ENCODE measurements around the gene PKP2.
A peak's percentile ranks its signal among the peaks of the same experiment; 100 is the strongest.

Gene PKP2

DNA sequence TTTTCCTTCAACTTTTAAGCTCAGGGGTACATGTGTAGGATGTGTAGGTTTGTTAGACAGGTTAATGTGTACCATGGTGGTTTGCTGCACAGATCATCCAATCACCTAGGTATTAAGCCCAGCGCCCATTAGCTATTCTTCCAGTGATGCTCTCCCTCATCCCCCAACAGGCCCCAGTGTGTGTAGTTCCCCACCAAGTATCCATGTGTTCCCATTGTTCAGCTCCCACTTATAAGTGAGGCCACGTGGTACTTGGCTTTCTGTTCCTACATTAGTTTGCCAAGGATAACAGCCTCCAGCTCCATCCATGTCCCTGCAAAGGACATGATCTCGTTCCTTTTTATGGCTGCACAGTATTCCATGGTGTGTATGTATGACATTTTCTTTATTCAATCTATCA lies 92.3 kb downstream of the PKP2 start:
- no peak for DNase-seq

DNA sequence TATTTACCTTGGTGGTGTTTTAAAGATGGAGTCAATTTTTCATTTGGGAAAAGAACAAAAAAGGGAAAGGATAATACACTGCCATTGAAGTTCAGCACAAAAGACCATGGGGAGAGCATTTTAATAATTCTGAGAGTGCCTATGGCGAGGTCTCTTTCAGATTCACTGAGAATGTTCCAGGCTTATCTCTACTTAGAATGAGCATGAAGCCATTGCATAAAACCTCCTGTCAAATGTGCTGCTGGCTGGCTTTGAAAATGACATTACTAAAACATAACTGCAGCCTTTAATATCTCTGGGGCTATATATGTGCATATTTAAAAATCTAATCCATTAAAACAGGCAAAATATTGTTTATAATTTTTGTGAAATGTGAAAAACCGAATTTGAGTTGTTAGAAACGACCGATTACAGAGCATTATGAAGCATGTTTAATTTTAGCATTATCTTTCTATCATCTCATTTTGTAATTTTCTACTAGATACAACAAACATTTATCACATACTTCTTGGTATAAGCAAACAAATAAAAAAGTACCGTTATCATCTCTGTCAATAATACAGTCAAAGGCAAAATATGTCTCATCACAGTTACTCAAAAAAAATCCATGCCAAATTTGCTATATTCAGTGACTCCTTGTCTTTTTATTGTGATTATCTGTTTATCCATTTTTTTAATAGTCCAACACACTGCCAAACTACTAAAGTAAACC lies 95.2 kb downstream of the PKP2 start:
- DNase-seq, result no peak

DNA sequence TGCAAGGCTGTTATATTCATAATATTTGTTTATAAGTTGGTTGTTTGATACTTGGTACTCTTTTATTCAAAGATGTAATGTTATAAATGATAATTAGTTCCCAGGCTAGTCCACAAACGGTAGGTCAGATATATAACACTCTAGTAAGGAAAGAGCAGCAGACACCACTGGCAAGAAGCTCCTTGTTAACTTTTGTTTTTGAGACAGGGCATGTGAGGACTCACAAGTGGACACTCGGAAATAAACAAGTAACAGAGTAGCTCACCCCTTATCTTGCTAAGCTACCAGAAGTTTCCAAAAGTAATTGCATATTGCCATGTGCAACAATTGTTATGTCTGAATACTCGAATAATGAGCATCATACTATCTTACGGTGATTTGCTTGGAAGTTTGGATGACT lies 102.3 kb downstream of the PKP2 start:
- no peak for DNase-seq

DNA sequence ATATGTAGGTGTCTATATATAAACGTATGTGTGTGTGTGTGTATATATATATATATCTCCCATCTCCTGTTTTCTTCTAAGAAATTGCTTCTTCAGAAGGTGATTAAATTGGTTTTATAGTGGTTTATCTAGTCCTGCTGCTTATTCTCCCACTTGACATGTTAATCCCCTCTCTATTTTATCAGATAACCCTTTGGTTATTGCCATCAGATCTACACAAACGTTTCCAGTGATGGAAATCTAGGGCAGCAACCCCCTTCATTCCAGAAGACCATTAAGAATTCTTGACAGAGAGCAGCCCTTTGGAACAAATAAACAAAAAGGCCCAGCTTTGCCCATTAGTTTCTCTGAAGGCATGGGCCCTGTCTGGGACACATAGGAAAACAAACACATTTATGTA lies 106.7 kb downstream of the PKP2 start:
- DNase-seq, result no peak

DNA sequence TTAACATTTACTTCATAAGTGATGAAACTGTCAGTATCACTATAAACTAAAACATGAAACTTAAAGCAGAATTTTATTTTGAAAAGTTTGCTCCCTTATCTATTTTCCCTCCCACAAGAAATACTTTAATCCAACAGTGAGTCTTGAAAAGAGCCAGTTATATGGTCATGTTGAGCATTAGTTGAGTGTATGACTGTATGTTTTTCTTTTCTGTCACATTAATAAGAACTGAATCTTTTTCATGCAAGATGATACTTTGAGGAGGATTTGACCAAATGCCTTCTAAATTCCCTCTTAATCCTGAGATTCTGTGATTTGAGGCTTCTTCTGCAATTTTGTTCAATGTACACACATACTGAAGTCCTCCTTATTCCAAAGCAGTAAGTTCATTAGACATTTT lies 107.1 kb downstream of the PKP2 start:
- DNase-seq, result no peak

DNA sequence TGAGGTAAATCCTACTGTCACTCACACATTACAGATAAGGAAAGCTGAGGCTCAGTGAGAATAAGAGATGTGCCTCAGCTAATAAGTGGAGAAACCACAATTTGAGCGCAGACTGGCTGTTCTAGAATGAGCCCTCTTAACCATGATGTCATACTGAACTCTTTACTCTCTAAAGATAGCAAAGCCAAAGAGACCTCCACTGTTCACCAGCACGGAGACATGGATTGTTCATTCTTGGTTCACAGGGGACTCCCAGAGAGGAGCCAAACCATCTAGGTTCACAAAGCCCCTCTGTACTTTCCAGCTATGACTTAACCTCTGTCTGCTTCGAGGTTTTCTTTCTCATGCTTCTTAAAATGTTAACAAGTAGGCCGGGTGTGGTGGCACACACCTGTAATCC lies 108.2 kb downstream of the PKP2 start:
- DNase-seq, result no peak

DNA sequence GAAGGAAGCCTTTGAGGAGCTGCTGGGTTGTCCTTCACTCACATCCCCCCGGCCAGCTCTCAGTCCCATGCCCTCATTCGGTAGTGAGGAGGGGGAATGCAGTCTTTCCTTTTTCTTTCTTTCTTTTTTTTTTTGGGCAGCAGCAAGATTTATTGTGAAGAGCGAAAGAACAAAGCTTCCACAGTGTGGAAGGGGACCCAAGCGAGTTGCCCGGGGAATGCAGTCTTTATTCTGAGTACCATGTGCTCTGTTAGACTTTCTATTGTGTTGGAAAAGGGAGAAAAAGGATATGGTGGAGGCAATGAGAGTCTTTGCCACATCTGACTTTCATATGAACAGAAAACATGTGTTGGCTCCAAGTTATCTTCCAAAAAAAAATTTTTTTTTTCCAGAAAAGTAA lies 111.0 kb downstream of the PKP2 start:
- DNase-seq, result no peak

DNA sequence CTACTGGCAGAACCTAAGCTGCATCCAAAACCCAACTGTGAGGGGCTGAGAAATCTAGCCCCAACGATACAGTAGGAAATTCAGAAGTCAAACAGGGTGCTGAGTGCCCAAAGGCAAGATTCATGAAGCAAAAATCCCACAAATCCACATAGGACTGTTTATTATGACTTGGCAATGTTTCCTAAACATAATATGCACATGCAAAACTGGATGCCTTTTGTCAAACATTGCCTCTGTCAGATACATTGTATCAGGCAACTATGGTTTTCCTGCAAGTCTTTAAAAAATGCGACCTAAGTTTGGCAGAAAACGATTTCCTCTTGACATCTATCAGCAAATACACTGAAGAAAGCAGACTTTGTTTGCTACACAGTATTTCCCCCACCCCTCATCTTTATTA lies 113.5 kb downstream of the PKP2 start:
- no peak for DNase-seq

DNA sequence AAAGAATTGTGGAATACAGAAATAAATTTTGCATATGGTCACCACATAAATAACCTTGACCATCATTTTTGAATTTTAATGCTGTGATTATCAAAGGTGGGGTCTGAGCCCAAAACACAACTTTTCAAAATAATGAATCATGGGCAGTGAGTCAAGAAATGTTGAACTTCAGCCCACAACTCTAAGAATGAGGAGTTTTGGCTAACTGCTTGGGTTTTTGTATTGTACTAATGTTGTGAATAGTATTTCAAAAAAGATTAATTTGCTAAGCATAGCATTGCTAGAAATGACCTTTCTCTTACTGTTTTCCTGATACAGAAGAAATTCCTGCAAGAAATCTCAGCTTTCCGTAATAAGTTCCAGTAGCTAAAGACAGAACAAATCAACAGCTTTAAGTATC lies 116.5 kb downstream of the PKP2 start:
- no peak for DNase-seq

DNA sequence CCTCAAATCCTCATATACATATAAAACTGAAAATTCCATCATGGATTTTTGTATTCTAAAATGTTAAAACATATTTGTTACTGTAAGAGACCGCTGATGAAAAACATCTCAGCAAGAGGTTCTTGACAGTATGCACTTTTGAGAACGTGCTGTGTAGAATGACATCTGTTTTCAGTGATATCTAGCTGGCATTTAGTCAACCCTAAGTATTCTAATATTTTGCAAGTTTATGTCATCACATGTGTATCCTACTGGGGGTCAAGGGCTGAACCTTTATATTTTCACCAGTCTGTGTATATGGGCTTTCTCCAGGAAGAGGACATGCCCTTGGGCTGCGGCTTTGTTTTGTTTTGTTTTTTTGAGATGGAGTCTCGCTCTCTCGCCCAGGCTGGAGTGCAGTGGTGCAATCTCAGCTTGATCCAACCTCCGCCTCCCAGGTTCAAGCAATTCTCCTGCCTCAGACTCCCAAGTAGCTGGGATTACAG lies 118.8 kb downstream of the PKP2 start:
- no peak for DNase-seq

DNA sequence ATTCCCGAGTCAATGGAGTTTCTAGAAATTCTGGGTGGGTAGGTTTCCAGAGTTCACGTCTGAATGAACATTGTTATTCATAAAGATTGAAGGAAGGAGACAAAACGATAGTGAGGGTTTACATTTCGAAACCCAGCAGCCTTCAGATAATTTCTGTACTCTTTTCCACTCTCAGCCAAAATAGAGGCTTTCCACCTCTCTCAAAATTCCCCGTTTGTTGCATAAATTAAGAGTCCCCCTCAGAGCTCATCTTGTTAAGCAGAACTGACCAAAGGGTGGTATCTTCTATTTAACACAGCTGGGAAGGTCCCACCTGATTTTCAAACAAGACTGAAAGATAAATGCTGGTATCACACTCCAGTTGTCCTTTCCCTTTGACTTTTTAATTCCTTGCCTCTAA lies 119.4 kb downstream of the PKP2 start:
- DNase-seq, result no peak

DNA sequence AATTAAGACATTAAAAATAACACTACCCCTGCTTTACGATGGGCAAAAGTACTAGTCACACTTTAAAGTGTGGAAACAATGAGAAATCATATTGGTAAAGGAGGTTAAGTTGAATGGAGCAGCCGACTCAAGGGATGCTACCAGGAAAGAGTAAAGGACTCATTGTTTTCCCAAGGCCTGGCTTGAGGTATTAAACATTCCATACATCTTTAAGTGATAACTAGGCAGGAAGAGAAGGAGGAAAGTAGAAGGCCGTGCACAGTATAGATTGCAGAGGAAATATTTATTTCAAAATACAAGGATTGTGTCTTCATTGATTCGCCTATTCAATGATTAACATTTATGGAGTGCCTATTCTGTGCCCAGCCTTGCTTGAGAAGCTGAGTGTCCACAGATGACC lies 120.3 kb downstream of the PKP2 start:
- no peak for DNase-seq

DNA sequence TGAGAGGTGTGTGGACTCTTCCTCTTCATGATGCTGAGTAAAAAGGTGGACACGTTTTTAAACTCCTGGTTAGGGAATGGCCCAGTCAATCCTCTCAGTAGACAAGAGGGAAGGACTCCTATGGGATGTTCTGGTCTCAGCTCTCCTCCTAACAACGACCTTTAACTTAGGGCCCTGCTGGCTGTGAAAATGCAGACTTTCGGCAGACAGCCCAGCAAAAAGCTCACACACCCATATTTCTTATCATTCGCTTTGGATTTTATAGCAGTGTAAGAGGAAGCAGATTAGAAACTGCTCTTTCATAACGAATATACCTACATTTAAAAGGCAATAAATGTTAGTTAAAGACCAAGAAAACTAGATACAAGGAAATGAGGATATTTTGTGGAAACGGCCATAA lies 122.9 kb downstream of the PKP2 start:
- no peak for DNase-seq

DNA sequence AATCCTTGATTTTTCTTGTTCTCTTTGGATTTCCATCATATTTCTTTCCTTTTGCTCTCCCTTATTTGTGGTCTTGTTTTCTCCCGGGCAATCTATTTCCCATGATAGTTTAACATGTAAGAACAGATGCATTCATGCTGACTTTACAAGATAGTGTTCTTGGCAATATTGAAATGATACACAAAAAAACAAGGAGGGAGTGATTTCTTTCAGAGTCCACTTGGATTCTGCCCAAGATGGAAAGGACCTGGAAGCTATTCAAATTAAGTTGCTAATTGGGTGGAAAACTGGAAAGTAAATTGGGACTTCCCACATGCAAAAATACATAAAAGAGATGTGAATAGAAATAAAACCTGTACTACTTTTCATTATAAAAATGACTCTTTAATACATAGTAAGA lies 126.4 kb downstream of the PKP2 start:
- DNase-seq, result no peak

DNA sequence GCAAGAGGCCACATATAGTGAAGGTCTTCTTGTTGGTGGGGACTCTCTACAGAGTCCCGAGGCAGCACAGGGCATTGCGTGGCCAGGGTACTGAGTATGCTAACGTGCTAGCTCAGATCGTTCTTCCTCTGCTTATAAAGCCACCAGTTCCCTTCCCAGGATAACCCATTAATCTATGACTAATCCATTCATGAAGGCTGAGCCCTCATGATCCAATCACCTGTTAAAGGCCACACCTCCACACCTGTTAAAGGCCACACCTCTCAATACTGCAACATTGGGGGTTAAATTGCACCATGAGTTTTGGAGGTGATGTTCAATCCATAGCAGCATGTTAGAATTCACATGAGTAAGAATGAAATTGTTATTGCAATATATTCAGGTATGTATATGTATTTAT lies 128.1 kb downstream of the PKP2 start:
- no peak for DNase-seq

DNA sequence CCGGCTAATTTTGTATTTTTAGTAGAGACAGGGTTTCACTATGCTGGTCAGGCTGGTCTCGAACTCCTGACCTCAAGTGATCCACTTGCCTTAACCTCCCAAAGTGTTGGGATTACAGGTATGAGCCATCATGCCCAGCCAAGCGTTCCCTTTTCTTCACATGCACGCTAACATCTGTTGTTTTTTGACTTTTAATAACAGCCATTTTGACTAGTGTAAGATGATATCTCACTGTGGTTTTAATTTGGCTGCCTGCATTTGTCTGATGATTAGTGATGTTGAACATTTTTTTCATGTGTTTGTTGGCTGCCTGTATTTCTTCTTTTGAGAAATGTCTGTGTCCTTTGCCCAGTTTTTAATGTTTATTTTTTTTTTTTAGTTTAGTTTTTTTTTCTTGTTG lies 130.7 kb downstream of the PKP2 start:
- no peak for DNase-seq

DNA sequence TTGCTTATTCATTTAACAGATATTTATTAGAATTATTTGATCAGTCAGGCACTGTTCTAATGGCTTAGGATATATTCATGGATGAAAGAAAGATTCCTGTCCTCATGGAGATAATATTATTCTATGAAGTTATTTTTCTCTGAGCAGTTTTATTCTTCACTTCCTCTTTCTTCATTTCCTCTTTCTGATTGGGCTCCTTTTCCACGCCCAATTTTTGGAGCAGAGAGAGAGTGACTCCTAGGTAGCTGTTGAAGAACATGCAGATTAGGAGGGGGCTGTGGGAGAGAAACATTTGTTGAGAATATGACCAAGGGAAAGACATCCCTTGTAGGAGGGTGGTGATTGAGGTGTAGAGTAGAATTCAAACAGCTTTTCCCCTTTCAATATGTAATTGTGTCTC lies 134.9 kb downstream of the PKP2 start:
- no peak for DNase-seq

DNA sequence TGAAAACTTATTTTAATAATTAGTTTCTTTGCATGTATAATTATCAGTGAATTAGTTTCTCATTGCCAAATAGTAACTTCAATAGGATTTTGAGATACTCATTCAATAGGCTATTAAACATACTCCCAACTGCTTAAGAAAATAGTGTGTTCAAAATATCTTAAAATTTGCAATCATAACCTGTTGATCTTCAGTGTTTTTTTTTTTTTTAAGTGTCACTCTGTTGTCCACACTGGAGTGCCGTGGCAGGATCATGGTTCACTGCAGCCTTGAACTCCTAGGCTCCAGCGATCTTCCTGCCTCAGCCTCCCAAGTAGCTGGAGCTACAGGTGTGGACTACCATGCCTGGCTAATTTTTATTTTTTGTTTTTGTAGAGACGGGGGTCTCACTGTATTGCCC lies 139.4 kb downstream of the PKP2 start:
- DNase-seq, result no peak

DNA sequence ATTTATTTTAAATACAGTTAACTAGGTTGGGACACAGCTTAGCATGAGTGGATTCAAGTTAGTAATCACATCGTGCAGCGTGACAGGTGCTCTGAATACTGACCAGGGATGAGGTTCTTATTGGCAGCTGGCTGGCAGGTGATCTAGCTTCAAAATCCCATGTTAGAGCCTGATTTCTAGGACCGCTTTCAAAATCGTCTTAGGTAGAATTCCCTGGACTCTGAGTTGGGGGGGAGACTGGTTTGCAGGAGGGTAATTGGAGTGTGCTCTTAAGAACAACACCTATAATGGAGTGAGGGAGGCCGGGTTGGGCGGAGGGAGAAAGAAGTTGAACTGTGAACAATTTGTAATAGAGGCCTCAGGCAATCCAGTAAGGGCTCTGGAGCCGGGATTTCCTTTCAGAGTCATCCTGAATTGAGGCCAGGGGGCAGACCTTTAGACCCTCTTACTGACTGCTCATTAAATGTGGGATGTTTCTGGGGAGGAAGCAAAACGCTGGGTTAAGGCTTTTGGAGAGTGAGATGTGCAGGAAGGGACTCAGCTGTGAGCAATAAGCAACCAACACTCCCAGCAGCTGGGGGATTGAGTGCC lies 140.0 kb downstream of the PKP2 start:
- DNase-seq, result no peak

DNA sequence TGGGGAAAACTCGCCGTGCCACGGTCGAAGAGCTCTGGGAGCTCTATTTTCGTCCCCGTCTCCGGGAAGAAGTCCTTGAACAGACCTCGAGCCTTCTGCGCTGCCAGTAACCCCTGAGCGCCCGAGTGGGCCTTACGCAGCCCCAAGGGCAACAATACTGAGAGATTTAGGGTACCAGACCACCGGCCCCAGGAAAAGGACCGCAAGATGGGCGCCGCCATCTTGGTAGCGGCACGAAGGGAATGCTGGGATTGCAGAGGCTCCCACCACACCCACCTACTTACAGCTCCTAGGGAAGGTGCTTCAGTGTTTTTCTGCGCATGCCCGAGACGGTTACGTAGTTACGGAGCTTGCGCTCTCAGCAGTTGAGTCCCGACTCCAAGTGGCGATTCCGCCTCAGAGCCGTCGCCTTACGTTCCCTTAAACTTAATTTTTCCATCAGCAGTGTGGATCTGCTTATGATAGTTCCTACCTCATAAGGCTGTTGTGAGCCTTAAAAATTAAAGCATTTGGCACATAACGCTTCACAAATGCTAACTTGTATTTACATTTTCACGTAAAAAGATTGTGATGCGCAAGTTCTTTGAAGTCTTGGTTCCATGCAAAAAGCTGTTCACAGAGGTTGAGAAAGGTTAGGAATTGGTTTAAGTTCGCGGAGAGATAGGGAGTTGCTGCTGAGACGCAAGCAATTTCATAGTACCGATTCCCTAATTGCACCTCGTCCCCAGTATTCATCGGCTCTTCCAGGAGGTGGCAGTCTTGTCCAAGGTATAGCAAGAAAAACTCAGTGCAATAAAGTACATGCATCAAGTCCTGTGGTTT lies 140.7 kb downstream of the PKP2 start, which contains the start of gene YARS2:
YARS2 (minus strand) TSS at position 244 of the 822 bp plus-strand sequence; CDS start at position 221, 23 bp downstream.
- peak; percentile 78 to 94 (median 82) for DNase-seq

DNA sequence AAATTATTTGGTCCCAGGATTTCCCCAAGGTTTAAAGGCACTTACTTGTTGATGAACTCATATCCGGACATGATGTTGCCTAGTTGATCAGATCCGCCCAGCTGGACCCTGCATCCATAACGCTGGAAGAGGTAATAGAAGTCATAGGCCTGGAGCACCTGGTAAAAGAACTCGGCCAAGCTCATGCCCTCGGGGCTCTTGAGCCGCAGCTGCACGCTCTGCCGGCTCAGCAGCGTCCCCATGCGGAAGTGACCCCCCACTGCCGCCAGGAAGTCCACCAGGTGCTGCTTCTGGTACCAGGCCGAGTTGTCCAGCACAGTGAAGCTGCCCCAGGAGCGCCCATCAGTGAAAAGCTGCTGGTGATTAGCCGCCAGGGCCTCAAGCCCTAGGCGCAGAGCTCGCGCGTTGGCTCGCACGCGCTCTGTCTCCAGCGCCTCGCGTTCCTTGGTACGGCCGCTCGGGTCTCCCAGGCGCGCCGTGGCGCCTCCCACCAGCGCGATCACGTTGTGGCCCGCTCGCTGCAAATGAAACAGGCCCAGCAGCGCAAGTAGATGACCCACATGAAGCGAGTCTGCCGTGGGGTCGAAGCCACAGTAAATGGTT lies 141.4 kb downstream of the PKP2 start:
- DNase-seq, result peak; percentile 37 to 81 (median 46)

DNA sequence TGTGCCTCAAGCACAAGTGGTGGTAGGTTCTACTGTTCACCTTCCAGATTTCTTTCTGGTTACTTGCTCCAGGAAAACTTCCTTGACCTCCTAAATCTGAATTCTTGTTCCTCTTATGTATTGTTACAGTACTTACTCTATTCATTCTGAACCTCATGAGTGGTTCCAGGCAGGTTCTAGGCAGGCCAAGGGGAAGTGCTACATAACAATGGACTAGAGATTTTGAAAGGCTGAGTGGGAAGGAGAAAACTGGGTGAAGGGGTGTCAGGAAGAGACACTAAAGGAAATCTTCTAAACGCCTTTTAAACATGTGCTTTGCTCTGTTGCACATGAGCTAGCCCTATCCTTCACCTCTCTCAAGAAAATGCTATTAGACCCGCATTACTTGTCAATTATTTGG lies 142.5 kb downstream of the PKP2 start:
- DNase-seq, result no peak

DNA sequence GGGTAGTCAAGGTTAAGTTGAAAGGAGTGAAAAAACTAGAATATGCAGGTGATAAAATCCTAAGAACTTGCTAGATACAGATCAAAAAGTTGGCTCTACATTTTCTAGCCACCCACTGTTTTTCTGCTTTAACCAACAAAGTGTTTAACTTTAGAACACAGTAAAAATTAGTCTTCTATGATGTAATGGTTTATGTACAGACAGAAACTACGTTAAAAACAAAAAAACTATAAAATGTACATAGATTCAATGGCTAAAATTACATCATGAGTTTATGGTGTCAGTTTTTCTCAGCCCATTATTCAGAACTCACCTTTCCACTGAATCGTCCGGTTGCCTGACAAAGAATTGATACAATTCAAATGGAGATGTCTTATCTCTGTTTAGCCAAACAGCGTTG lies 143.0 kb downstream of the PKP2 start:
- no peak for DNase-seq
